HEK293 (cell line): ENCODE results near the gene SLC15A4.

Experiments used
- MYNN ChIP-seq: fragments of 450-650 bp; formaldehyde crosslinking; IDR thresholded peaks from 2 replicates; pipeline ENCODE4 v1.5.1; 2016; ENCODE audit warnings: missing biosample characterization, missing genetic modification characterization, borderline replicate concordance
- REPIN1 ChIP-seq: fragments of 450-650 bp; formaldehyde crosslinking; IDR thresholded peaks from 2 replicates; pipeline ENCODE4 v1.5.1; 2017; ENCODE audit warnings: missing biosample characterization, missing genetic modification characterization, low read depth
- ZFP3 ChIP-seq: fragments of 450-650 bp; formaldehyde crosslinking; IDR thresholded peaks from 2 replicates; pipeline ENCODE4 v1.5.1; 2016; ENCODE audit warnings: low read depth, missing biosample characterization, missing genetic modification characterization
- ZIC2 ChIP-seq: fragments of 450-650 bp; formaldehyde crosslinking; IDR thresholded peaks from 2 replicates; pipeline ENCODE4 v1.5.1; 2016; ENCODE audit warnings: missing biosample characterization, missing genetic modification characterization
- ZNF133 ChIP-seq: fragments of 450-650 bp; formaldehyde crosslinking; IDR thresholded peaks from 2 replicates; pipeline ENCODE4 v1.5.1; 2016; ENCODE audit warnings: missing biosample characterization, missing genetic modification characterization
- ZNF37A ChIP-seq: fragments of 450-650 bp; IDR thresholded peaks from 2 replicates; pipeline ENCODE4 v1.5.1; 2018; ENCODE audit warnings: missing biosample characterization, missing genetic modification characterization
- ZNF423 ChIP-seq: fragments of 450-650 bp; formaldehyde crosslinking; IDR thresholded peaks from 2 replicates; pipeline ENCODE4 v1.5.1; 2016; ENCODE audit warnings: missing biosample characterization, missing genetic modification characterization
- ZNF501 ChIP-seq: fragments of 450-650 bp; formaldehyde crosslinking; IDR thresholded peaks from 2 replicates; pipeline ENCODE4 v1.5.1; 2016; ENCODE audit warnings: missing biosample characterization, missing genetic modification characterization
- ZNF707 ChIP-seq: fragments of 450-650 bp; formaldehyde crosslinking; IDR thresholded peaks from 2 replicates; pipeline ENCODE4 v1.5.1; 2016; ENCODE audit warnings: missing biosample characterization, missing genetic modification characterization
- TF ChIP-seq, protein P1 (sequence below): fragments of 450-650 bp; formaldehyde crosslinking; conservative IDR thresholded peaks from 2 replicates; pipeline ENCODE4 v1.5.1; 2016; ENCODE audit warnings: low read depth, missing biosample characterization, missing genetic modification characterization
- TF ChIP-seq, protein P2 (sequence below): fragments of 450-650 bp; formaldehyde crosslinking; IDR thresholded peaks from 2 replicates; pipeline ENCODE4 v1.5.1; 2016; ENCODE audit warnings: missing biosample characterization, missing genetic modification characterization
- TF ChIP-seq, protein P3 (sequence below): fragments of 450-650 bp; formaldehyde crosslinking; IDR thresholded peaks from 2 replicates; pipeline ENCODE4 v1.5.1; 2016; ENCODE audit warnings: missing biosample characterization, missing genetic modification characterization

DNA sequence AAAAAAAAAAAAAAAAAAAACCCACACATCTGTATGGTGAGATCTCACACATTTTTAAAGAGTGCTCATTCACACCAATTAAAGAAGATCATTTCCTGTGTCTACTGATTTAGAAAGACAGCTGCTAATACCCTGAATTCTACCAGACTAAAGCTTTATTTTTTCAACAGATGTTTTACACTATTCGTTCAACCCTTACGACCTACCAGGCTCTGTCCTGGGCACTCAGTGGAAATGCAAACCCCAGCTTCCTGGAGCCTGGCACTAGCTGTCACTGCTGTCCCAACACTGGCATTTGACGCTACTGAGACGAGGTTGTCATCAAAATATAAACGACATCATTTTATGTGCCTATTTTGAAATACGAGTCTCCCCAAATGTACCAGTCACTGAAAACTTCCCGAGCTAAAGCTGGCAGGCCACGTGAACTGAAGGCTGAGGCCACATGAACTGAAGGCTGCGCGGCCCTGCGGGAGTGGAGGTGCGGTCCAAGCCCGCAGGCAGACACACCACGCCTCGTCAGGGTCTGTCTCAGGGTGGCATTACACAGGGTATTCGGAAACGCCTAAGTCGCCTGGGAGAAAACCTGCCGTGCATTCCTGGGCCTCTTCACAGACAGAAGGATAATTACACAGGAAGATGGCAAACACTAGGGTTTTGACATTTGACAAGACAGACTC is 27.2 kb downstream of the SLC15A4 start:
- no peak for TF ChIP-seq REPIN1 (tag by site-specific recombination)
- no peak for TF ChIP-seq ZNF133 (tag by site-specific recombination)
- TF ChIP-seq, protein P1, sequence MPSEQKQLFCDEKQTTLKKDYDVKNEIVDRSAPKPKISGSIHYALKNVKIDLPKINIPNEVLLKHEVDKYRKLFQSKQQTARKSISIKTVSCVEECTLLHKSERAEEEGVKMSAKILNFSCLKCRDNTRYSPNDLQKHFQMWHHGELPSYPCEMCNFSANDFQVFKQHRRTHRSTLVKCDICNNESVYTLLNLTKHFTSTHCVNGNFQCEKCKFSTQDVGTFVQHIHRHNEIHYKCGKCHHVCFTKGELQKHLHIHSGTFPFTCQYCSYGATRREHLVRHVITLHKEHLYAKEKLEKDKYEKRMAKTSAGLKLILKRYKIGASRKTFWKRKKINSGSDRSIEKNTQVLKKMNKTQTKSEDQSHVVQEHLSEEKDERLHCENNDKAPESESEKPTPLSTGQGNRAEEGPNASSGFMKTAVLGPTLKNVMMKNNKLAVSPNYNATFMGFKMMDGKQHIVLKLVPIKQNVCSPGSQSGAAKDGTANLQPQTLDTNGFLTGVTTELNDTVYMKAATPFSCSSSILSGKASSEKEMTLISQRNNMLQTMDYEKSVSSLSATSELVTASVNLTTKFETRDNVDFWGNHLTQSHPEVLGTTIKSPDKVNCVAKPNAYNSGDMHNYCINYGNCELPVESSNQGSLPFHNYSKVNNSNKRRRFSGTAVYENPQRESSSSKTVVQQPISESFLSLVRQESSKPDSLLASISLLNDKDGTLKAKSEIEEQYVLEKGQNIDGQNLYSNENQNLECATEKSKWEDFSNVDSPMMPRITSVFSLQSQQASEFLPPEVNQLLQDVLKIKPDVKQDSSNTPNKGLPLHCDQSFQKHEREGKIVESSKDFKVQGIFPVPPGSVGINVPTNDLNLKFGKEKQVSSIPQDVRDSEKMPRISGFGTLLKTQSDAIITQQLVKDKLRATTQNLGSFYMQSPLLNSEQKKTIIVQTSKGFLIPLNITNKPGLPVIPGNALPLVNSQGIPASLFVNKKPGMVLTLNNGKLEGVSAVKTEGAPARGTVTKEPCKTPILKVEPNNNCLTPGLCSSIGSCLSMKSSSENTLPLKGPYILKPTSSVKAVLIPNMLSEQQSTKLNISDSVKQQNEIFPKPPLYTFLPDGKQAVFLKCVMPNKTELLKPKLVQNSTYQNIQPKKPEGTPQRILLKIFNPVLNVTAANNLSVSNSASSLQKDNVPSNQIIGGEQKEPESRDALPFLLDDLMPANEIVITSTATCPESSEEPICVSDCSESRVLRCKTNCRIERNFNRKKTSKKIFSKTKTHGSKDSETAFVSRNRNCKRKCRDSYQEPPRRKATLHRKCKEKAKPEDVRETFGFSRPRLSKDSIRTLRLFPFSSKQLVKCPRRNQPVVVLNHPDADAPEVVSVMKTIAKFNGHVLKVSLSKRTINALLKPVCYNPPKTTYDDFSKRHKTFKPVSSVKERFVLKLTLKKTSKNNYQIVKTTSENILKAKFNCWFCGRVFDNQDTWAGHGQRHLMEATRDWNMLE (tag by site-specific recombination): no peak
- TF ChIP-seq, protein P2, sequence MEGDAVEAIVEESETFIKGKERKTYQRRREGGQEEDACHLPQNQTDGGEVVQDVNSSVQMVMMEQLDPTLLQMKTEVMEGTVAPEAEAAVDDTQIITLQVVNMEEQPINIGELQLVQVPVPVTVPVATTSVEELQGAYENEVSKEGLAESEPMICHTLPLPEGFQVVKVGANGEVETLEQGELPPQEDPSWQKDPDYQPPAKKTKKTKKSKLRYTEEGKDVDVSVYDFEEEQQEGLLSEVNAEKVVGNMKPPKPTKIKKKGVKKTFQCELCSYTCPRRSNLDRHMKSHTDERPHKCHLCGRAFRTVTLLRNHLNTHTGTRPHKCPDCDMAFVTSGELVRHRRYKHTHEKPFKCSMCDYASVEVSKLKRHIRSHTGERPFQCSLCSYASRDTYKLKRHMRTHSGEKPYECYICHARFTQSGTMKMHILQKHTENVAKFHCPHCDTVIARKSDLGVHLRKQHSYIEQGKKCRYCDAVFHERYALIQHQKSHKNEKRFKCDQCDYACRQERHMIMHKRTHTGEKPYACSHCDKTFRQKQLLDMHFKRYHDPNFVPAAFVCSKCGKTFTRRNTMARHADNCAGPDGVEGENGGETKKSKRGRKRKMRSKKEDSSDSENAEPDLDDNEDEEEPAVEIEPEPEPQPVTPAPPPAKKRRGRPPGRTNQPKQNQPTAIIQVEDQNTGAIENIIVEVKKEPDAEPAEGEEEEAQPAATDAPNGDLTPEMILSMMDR (tag by site-specific recombination): no peak
- no peak for TF ChIP-seq ZNF37A (tag by site-specific recombination)
- TF ChIP-seq ZIC2 (tag by site-specific recombination): no peak
- TF ChIP-seq ZFP3 (tag by site-specific recombination): no peak
- TF ChIP-seq, protein P3, sequence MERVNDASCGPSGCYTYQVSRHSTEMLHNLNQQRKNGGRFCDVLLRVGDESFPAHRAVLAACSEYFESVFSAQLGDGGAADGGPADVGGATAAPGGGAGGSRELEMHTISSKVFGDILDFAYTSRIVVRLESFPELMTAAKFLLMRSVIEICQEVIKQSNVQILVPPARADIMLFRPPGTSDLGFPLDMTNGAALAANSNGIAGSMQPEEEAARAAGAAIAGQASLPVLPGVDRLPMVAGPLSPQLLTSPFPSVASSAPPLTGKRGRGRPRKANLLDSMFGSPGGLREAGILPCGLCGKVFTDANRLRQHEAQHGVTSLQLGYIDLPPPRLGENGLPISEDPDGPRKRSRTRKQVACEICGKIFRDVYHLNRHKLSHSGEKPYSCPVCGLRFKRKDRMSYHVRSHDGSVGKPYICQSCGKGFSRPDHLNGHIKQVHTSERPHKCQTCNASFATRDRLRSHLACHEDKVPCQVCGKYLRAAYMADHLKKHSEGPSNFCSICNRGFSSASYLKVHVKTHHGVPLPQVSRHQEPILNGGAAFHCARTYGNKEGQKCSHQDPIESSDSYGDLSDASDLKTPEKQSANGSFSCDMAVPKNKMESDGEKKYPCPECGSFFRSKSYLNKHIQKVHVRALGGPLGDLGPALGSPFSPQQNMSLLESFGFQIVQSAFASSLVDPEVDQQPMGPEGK: no peak
- no peak for TF ChIP-seq ZNF501 (tag by site-specific recombination)
- no peak for TF ChIP-seq ZNF707
- no peak for TF ChIP-seq ZNF423 (tag by site-specific recombination)
- TF ChIP-seq MYNN (tag by site-specific recombination): no peak
